Adrenal gland (tissue), 5 donors: ENCODE data around the gene TMEM169.

Source experiments
- CTCF ChIP-seq, 6 experiments: fragments of 450-650 bp in 4 of 6; fragments of 200-600 bp in 2 of 6; sonication (generic) in 1 of 6; IDR thresholded peaks; 1 replicate in 5 of 6; 2 replicates in 1 of 6; pipeline versions ENCODE4 v1.5.1 to v1.8.0; 2016 to 2021; ENCODE audit warnings: antibody characterized with exemption in 6 of 6, mild to moderate bottlenecking in 2 of 6, moderate library complexity in 1 of 6
- POLR2A ChIP-seq, 2 donors: fragments of 450-650 bp; IDR thresholded peaks; one replicate each; pipeline ENCODE4 v1.6.1; 2017; ENCODE audit warnings: antibody characterized with exemption in 2 of 2, mild to moderate bottlenecking in 2 of 2, moderate library complexity in 1 of 2
- donor health status: DM: no; HTN: no; CAD: no.

- TF ChIP-seq CTCF (IDR thresholded peaks at IDR 0.05) = no peak
- TF ChIP-seq POLR2A (IDR thresholded peaks at IDR 0.05) = no peak
Measured at GRCh38 chr2:216069028-216069427, 12.7 kb upstream of the TMEM169 start.
